Smooth muscle cell (in vitro differentiated cells): Measurements from ENCODE around the gene AP5Z1. TPM values are rescaled to one million over a fixed set of nuclear protein-coding genes. Genes with fewer than 3 reads are reported as not detected.

Experiments used
- DNase-seq: peaks from one replicate; lab custom pipeline; 2025; ENCODE audit not compliant: unreplicated experiment; lab: John Stamatoyannopoulos, UW
- H2AFZ ChIP-seq: fragments of 200-600 bp; sonication (generic); 2 replicates; pipeline ENCODE4 v1.6.0; 2016; ENCODE audit warnings: antibody characterized with exemption, low read depth, mild to moderate bottlenecking
- H3F3A ChIP-seq: fragments of 200-600 bp; sonication (generic); 2 replicates; pipeline ENCODE4 v1.6.0; 2017; ENCODE audit warnings: antibody characterized with exemption, low read depth
- H3K27ac ChIP-seq: fragments of 200-600 bp; sonication (generic); 2 replicates; pipeline ENCODE4 v1.5.1; 2016; ENCODE audit warnings: low read depth, mild to moderate bottlenecking
- H3K27me3 ChIP-seq: fragments of 200-600 bp; sonication (generic); 2 replicates; pipeline ENCODE4 v1.6.1; 2016; ENCODE audit warnings: low read depth, mild to moderate bottlenecking
- H3K36me3 ChIP-seq: fragments of 200-600 bp; sonication (generic); 2 replicates; pipeline ENCODE4 v1.5.1; 2016; ENCODE audit warnings: low read depth
- H3K4me1 ChIP-seq: fragments of 200-600 bp; sonication (generic); 2 replicates; pipeline ENCODE4 v1.5.1; 2016; ENCODE audit warnings: low read depth
- H3K4me2 ChIP-seq: fragments of 200-600 bp; sonication (generic); 2 replicates; pipeline ENCODE4 v1.6.0; 2016; ENCODE audit warnings: mild to moderate bottlenecking
- H3K4me3 ChIP-seq: fragments of 200-600 bp; sonication (generic); 2 replicates; pipeline ENCODE4 v1.5.1; 2016; ENCODE audit warnings: mild to moderate bottlenecking
- H3K79me2 ChIP-seq: fragments of 200-600 bp; sonication (generic); 2 replicates; pipeline ENCODE4 v1.6.0; 2016; ENCODE audit warnings: low read depth, mild to moderate bottlenecking
- H3K9ac ChIP-seq: fragments of 200-600 bp; sonication (generic); 2 replicates; pipeline ENCODE4 v1.6.0; 2016; ENCODE audit warnings: low read depth
- H3K9me3 ChIP-seq: fragments of 200-600 bp; sonication (generic); replicated peaks from 2 replicates; pipeline ENCODE4 v1.5.1; 2016; ENCODE audit warnings: low read depth
- H4K20me1 ChIP-seq: fragments of 200-600 bp; sonication (generic); 2 replicates; pipeline ENCODE4 v1.6.0; 2016; ENCODE audit warnings: low read depth
- WGBS: methylation state at CpG from one replicate; pipeline ENCODE4 v1.1.7; 2016; ENCODE audit warnings: low lambda C conversion rate; 5-methylcytosine and 5-hydroxymethylcytosine counted together
- polyA plus RNA-seq: library from polyadenylated mRNA; unstranded; fragments of >200 nt; fragmentation: Nextera tagmentation; extraction: Ambion mirVana; gene quantifications from 2 replicates; pipeline ENCODE4 v1.2.1, GENCODE V29; 2016
- total RNA-seq: library from RNA; depleted of rRNA; stranded (reverse); fragments of >200 nt; gene quantifications from 2 replicates; pipeline ENCODE4 v1.2.3, GENCODE V29; 2014
- TF ChIP-seq, protein P1 (sequence below): fragments of 200-600 bp; sonication (generic); IDR thresholded peaks from 2 replicates; pipeline ENCODE4 v1.5.1; 2017; ENCODE audit warnings: borderline replicate concordance, mild to moderate bottlenecking, antibody characterized with exemption; ENCODE audit not compliant: insufficient read depth, poor library complexity, severe bottlenecking

Gene AP5Z1
- total and polyA plus RNA-seq, 2 experiments from 2014 or later = 16.6 to 37.6 TPM

DNA sequence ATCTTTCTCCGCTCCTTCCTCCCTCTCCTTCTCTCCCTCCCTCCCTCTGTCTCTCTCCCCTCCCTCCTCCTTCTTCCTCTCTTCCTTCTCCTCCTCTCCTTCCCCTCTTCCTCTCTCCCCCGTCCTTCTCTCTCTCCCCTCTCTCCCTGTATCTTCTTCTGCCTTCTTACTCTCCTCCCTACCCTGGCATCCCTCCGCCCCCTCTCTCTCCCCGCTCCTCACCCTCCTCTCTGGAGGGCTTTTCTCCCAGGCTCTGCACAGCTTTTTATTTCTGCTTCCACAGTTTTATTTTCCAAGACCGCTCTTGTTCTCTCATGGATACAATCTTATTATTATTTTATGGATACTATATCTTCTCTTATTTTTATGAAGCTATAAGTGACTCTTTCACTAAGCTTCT, 32.6 kb downstream of the AP5Z1 start:
- no peaks in the 10 kb centered on the region for H3K4me1 ChIP-seq
- no peaks in the 10 kb centered on the region for H3K36me3 ChIP-seq
- no peak overlapping the region for H3K27ac ChIP-seq
- H3K4me2 ChIP-seq = no peak overlapping the region
- WGBS = 76% methylated on average over 3 of the region's 5 CpGs
- no peaks in the 10 kb centered on the region for H3K27me3 ChIP-seq
- no peak overlapping the region for H3K4me3 ChIP-seq
- H3K79me2 ChIP-seq = no peaks in the 10 kb centered on the region
- no peak for DNase-seq
- TF ChIP-seq, protein P1, sequence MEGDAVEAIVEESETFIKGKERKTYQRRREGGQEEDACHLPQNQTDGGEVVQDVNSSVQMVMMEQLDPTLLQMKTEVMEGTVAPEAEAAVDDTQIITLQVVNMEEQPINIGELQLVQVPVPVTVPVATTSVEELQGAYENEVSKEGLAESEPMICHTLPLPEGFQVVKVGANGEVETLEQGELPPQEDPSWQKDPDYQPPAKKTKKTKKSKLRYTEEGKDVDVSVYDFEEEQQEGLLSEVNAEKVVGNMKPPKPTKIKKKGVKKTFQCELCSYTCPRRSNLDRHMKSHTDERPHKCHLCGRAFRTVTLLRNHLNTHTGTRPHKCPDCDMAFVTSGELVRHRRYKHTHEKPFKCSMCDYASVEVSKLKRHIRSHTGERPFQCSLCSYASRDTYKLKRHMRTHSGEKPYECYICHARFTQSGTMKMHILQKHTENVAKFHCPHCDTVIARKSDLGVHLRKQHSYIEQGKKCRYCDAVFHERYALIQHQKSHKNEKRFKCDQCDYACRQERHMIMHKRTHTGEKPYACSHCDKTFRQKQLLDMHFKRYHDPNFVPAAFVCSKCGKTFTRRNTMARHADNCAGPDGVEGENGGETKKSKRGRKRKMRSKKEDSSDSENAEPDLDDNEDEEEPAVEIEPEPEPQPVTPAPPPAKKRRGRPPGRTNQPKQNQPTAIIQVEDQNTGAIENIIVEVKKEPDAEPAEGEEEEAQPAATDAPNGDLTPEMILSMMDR = no peak
- no peak overlapping the region for H3K9ac ChIP-seq
- no peaks in the 10 kb centered on the region for H3F3A ChIP-seq
- no peak overlapping the region for H2AFZ ChIP-seq
- no peaks in the 10 kb centered on the region for H3K9me3 ChIP-seq
- no peaks in the 10 kb centered on the region for H4K20me1 ChIP-seq

DNA sequence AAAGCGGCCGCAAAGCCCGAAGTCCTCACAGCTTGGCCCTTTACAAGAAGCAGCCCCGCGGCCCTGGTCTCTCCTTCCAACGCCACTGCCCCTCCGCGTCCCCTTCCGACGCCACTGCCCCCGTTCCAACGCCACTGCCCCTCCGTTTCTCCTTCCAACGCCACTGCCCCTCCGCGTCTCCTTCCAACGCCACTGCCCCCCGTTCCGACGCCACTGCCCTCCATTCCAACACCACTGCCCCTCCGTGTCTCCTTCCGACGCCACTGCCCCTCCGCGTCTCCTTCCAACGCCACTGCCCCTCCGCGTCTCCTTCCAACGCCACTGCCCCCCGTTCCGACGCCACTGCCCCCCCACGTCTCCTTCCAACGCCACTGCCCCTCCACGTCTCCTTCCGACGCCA, 33.1 kb downstream of the AP5Z1 start:
- TF ChIP-seq, protein P1 = no peak
- H3K4me3 ChIP-seq = no peak overlapping the region
- no peaks in the 10 kb centered on the region for H4K20me1 ChIP-seq
- no peaks in the 10 kb centered on the region for H3K36me3 ChIP-seq
- 93% methylated on average over 10 of the region's 37 CpGs for WGBS
- H3K27ac ChIP-seq = no peak overlapping the region
- no peak overlapping the region for H2AFZ ChIP-seq
- no peaks in the 10 kb centered on the region for H3K79me2 ChIP-seq
- H3K27me3 ChIP-seq = no peaks in the 10 kb centered on the region
- no peaks in the 10 kb centered on the region for H3F3A ChIP-seq
- no peaks in the 10 kb centered on the region for H3K9me3 ChIP-seq
- no peak overlapping the region for H3K4me2 ChIP-seq
- no peak overlapping the region for H3K9ac ChIP-seq
- no peak for DNase-seq
- no peaks in the 10 kb centered on the region for H3K4me1 ChIP-seq

DNA sequence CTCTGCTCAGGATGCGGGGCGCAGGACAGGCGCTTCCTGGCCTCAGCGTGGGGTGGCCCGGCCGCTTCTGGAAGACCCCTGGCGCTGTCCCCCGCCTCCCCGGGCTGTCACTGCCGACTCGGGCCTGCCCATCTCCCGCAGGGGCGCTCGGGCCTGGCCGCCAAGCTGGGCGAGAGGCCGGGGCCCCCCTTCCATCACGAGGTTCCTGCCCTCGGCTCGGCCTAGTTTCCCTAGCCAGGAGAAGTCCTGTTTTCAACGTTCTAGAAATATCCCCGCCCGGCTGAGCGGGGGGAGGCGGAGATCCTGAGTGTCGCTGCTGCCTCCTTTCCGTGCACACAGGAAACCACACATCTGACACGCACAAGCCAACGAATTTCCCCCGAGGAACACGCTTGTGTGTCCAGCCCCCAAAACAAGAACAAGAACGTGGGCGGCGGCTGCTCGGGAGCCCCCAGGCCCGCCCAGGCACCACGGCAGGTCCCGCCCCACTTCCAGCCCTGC, 33.7 kb downstream of the AP5Z1 start:
- no peak overlapping the region for H3K9ac ChIP-seq
- WGBS = 96% methylated on average over 36 of the region's 38 CpGs
- H3K36me3 ChIP-seq = no peaks in the 10 kb centered on the region
- H3K27ac ChIP-seq = no peak overlapping the region
- H4K20me1 ChIP-seq = no peaks in the 10 kb centered on the region
- H3K4me2 ChIP-seq = no peak overlapping the region
- TF ChIP-seq, protein P1 = no peak
- no peaks in the 10 kb centered on the region for H3K27me3 ChIP-seq
- H3K4me3 ChIP-seq = no peak overlapping the region
- no peaks in the 10 kb centered on the region for H3K4me1 ChIP-seq
- H3F3A ChIP-seq = no peaks in the 10 kb centered on the region
- no peak overlapping the region for H2AFZ ChIP-seq
- no peak for DNase-seq
- H3K79me2 ChIP-seq = no peaks in the 10 kb centered on the region
- H3K9me3 ChIP-seq = no peaks in the 10 kb centered on the region

DNA sequence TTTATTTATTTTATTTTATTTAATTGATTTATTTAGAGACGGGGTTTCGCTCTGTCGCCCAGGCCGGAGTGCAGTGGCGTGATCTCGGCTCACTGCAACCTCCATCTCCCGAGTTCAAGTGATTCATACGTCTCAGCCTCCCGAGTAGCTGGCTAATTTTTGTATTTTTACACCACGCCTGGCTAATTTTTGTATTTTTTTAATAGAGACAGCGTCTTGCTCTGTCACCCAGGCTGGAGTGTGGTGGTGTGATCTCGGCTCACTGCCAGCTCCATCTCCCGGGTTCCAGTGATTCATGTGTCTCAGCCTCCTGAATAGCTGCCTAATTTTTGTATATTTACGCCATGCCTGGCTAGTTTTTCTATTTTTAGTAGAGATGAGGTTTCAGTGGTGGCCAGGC, 34.2 kb downstream of the AP5Z1 start:
- Histone ChIP-seq H4K20me1 (no peaks in the 10 kb centered on the region), H3K27me3 (no peaks in the 10 kb centered on the region), H3K4me1 (no peaks in the 10 kb centered on the region), H3F3A (no peaks in the 10 kb centered on the region), H3K27ac (no peak overlapping the region), H2AFZ (no peak overlapping the region), H3K4me3 (no peak overlapping the region), H3K9ac (no peak overlapping the region), H3K79me2 (no peaks in the 10 kb centered on the region), H3K4me2 (no peak overlapping the region), H3K36me3 (no peaks in the 10 kb centered on the region), H3K9me3 (no peaks in the 10 kb centered on the region)
- DNase-seq = no peak
- TF ChIP-seq, protein P1 = no peak
- 96% methylated on average over 14 of the region's 14 CpGs for WGBS
